ENCODE data around the gene ARHGAP40. TPM values are rescaled to one million over a fixed set of nuclear protein-coding genes. Genes with fewer than 3 reads are reported as not detected.

The ARHGAP40 gene
- total and polyA plus RNA-seq, 2 of the 13 experiments (the other 11 are each of a cell fraction or from before 2014, with no cell fraction given): 0.75 to 2.1 TPM

- no TSS peak for BruUV-seq (replicated peaks)
- FAIRE-seq: no peak
- Histone ChIP-seq H3K27me3 (ENCODE audit: control insufficient read depth in 1 of 2, insufficient read depth in 2 of 2, low read length in 2 of 2) (peaks cover 2 to 5% of the 10 kb centered on the region in 2 experiments; a peak in 4 of 5 replicates), H2AFZ (ENCODE audit: low read length) (no peak overlapping the region), H3K4me1 (ENCODE audit: insufficient read depth, low read length) (peaks cover 9% of the 10 kb centered on the region), H4K20me1 (ENCODE audit: insufficient read depth, low read length) (no peaks in the 10 kb centered on the region; the same call in 1 of the 2 replicates), H3K9ac (ENCODE audit: insufficient read depth, low read depth, low read length) (no peak overlapping the region), H3K79me2 (ENCODE audit: insufficient read depth, low read length) (no peaks in the 10 kb centered on the region), H3K4me3 (replicated peaks in 1 of 3; ENCODE audit: insufficient read depth in 1 of 3, low read depth in 2 of 3, low read length in 3 of 3) (no peak overlapping the region), H3K4me2 (ENCODE audit: low read depth, low read length) (no peak overlapping the region), H3K27ac (ENCODE audit: extremely low read length, insufficient read depth, low read length) (no peak overlapping the region), H3K9me3 (ENCODE audit: low read length) (no peaks in the 10 kb centered on the region), H3K36me3 (replicated peaks in 1 of 2; ENCODE audit: control insufficient read depth in 1 of 2, insufficient read depth in 2 of 2, low read length in 2 of 2) (no peaks in the 10 kb centered on the region)
- 0 out of 2 replicates have a peak, but pooled peaks have one; percentile 43 for TF ChIP-seq ATF7 (IDR thresholded peaks at IDR 0.05)
- TF ChIP-seq ATF7 (CRISPR knock-in tag; IDR thresholded peaks at IDR 0.05): no peak
- no peak for TF ChIP-seq ZNF792 (CRISPR knock-in tag; IDR thresholded peaks at IDR 0.05)
- TF ChIP-seq MAFF (IDR thresholded peaks at IDR 0.05; ENCODE audit: low read depth, low read length): no peak
- no peak for TF ChIP-seq ZNF776 (CRISPR knock-in tag; IDR thresholded peaks at IDR 0.05)
- no peak for DNase-seq (ENCODE audit: low spot score)
- intact Hi-C loops (cut with micrococcal nuclease; ENCODE audit: unreplicated experiment): no loop called here
- ChIA-PET CTCF (ENCODE audit: low intra/inter-chr PET ratio, low total read pairs) (no interaction called here), POLR2A (no interaction called here)
- 61% methylated on average over 4 of the region's 4 CpGs for WGBS (ENCODE audit: low lambda C conversion rate)
- ATAC-seq: no peak
- in situ Hi-C loops (cut with HindIII; ENCODE audit: extremely low pct_ligation_motif_present, low pct_unique_long_range_greater_than_20kb): loop anchor here (25.0 kb wide), 1 partner anchor 397 kb away; no protein-coding TSS in a partner anchor
Observed at GRCh38 chr20:38640521-38640920, 38.9 kb downstream of the ARHGAP40 start.

DNA sequence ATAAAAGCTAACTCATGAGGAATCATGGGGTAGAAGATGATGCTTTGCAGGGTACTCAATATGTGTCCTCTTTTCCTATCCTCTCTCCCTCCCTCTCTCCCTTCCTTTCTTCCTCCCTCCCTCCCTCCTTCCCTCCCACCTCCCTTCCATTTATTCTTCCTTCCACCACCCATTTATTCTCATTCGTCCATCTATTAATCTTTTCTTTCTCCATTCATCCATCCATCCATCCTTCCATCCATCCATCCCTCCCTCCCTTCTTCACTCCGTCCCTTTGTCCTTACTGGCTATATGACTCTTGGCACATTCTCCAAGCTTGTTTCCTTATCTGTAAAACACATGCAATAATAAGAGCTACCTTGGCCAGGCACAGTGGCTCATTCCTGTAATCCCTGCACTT lies 40.9 kb downstream of the ARHGAP40 start:
- Histone ChIP-seq H3K9ac (ENCODE audit: insufficient read depth, low read depth, low read length) (no peak overlapping the region), H3K9me3 (ENCODE audit: low read length) (no peaks in the 10 kb centered on the region), H2AFZ (ENCODE audit: low read length) (no peak overlapping the region), H3K79me2 (ENCODE audit: insufficient read depth, low read length) (no peaks in the 10 kb centered on the region), H3K4me2 (ENCODE audit: low read depth, low read length) (no peak overlapping the region), H3K4me1 (ENCODE audit: insufficient read depth, low read length) (peaks cover 14% of the 10 kb centered on the region), H3K27ac (ENCODE audit: extremely low read length, insufficient read depth, low read length) (no peak overlapping the region), H3K27me3 (ENCODE audit: control insufficient read depth in 1 of 2, insufficient read depth in 2 of 2, low read length in 2 of 2) (peaks cover 2 to 17% of the 10 kb centered on the region in 2 experiments; a peak in 4 of 5 replicates), H3K36me3 (replicated peaks in 1 of 2; ENCODE audit: control insufficient read depth in 1 of 2, insufficient read depth in 2 of 2, low read length in 2 of 2) (no peaks in the 10 kb centered on the region), H4K20me1 (ENCODE audit: insufficient read depth, low read length) (no peaks in the 10 kb centered on the region; the same call in 1 of the 2 replicates), H3K4me3 (replicated peaks in 1 of 3; ENCODE audit: insufficient read depth in 1 of 3, low read depth in 2 of 3, low read length in 3 of 3) (no peak overlapping the region)
- intact Hi-C loops (cut with micrococcal nuclease; ENCODE audit: unreplicated experiment) (no loop called here), in situ Hi-C loops (cut with HindIII; ENCODE audit: extremely low pct_ligation_motif_present, low pct_unique_long_range_greater_than_20kb) (loop anchor here (25.0 kb wide), 1 partner anchor 395 kb away; no protein-coding TSS in a partner anchor)
- ATAC-seq: no peak
- FAIRE-seq: no peak
- WGBS (ENCODE audit: low lambda C conversion rate): 59% methylated on average over 2 of the region's 2 CpGs
- POLR2A ChIA-PET: no interaction called here
- BruUV-seq (replicated peaks): no TSS peak
- DNase-seq (ENCODE audit: low spot score): no peak
- CTCF ChIA-PET (ENCODE audit: low intra/inter-chr PET ratio, low total read pairs): interaction anchor here (1.1 kb wide), 1 partner anchor 255 kb away, joined by 3 read pairs; no protein-coding TSS in a partner anchor
- no peak for TF ChIP-seq ZNF121 (CRISPR knock-in tag; IDR thresholded peaks at IDR 0.05)
- peak; percentile 86 for TF ChIP-seq HNRNPK (IDR thresholded peaks at IDR 0.05; ENCODE audit: low read depth, low read length, poor library complexity, severe bottlenecking)
